ENCODE results near the gene SULF2.

GRCh38 chr20:47699818-47700217 lies 85.5 kb downstream of the SULF2 start:
- no peak for TF ChIP-seq CTCF (IDR thresholded peaks at IDR 0.05)
- no peak for TF ChIP-seq EZH2 (IDR thresholded peaks at IDR 0.05; ENCODE audit: borderline replicate concordance, insufficient read depth, low read depth, low read length, poor library complexity, severe bottlenecking)
